ENCODE data around the gene PLCB1. TPM values are rescaled to one million over a fixed set of nuclear protein-coding genes. Genes with fewer than 3 reads are reported as not detected.
A peak's percentile ranks its signal among the peaks of the same experiment; 100 is the strongest.

The PLCB1 gene
- total RNA-seq, 2 donors from 2014 or later, result 12.3 to 13.4 TPM

DNA sequence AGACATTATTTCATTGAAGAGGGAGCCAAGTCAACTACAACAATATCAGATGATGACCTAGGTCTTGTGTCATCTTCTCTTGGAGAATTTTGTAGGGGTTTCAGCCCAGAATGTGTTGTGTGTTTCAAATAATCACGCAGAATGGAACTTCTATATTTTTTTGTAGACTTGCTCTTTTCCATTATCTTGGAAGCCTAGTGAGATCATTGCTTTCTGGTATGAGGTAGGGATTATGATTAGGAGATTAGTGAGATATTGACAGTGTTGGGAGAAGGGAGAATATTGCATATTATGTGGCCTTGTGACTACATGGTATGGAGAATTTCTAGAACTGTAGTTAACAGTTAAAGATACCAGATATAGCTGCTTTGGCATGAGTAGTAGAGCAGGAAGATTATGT, 513.3 kb downstream of the PLCB1 start:
- Mint-ChIP-seq H3K27ac (no peak overlapping the region), H3K4me3 (no peak overlapping the region), H3K27me3 (no peaks in the 10 kb centered on the region), H3K36me3 (peaks cover 13% of the 10 kb centered on the region), H3K4me1 (ENCODE audit: low read depth in 2 of 2) (peaks cover 7 to 8% of the 10 kb centered on the region in 2 donors), H3K9me3 (no peaks in the 10 kb centered on the region)
- no peak for ATAC-seq
- no peak for DNase-seq (ENCODE audit: low spot score)

DNA sequence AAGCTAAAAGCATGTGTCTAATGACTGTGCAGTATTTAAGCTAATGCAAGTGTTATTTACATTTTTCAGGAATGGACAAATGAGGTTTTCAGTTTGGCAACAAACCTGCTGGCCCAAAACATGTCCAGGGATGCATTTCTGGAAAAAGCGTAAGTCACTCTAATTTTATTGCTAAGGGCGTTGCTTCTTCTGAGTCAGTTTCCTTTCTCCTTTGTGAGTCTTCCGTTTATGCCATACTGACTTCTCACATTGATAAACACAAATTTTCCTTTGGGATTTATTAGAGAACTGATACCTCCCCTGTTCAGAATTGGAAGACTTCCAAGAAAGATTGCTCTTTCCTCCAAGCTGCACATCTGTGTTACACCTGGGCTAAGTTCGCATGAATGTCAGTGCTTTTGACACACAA, 514.0 kb downstream of the PLCB1 start:
- no peak for DNase-seq (ENCODE audit: low spot score)
- H3K36me3 Mint-ChIP-seq, result peaks cover 13% of the 10 kb centered on the region
- no peak overlapping the region for H3K27ac Mint-ChIP-seq
- no peak overlapping the region for H3K4me3 Mint-ChIP-seq
- no peaks in the 10 kb centered on the region for H3K9me3 Mint-ChIP-seq
- no peak for ATAC-seq
- peaks cover 7 to 8% of the 10 kb centered on the region in 2 donors for H3K4me1 Mint-ChIP-seq (ENCODE audit: low read depth in 2 of 2)
- H3K27me3 Mint-ChIP-seq, result no peaks in the 10 kb centered on the region

DNA sequence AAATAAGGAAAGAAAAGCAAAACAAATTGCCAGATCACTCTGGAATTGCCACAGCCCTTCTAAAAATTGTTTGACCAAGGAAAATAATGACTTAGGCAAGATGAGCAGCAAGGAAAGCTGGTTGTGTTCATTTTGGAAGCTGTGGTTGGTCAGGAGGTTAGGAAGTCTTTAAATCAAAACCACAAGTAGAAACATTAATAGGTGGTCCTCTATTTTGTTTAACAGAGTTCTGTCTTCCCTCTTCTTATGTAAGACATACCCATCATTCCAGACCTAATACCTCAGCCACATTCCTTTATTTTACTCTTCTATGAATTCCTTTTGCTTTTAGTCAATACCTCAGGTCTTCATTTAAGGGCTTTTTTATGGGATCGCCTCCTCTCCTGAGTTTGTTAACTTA, 514.6 kb downstream of the PLCB1 start:
- H3K27me3 Mint-ChIP-seq, result no peaks in the 10 kb centered on the region

DNA sequence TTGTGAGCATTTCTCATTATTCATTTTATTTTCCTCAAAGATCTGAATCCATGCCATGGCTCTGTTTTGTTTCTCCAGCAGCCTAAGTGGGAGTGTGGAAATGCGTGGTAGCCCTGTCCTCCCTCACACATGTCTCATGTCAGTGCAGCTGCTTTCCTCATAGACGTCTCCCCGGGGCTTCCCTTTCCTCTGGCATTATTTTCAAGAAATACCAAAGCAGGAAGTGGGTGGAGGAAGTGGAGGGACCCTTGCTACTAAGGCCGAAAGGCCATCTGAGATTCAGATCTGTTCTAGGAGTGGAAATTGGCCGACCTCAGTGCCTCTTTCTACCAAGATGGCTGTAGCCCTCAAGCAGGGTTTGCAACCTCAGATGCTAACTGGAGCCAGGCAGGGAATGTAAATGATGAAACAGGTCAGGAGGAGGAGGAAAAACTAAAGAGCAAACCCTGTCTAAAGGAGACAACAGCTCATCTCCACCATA, 515.9 kb downstream of the PLCB1 start:
- no peak for DNase-seq (ENCODE audit: low spot score)
- H3K4me1 Mint-ChIP-seq (ENCODE audit: low read depth in 2 of 2), result peaks cover 7 to 8% of the 10 kb centered on the region in 2 donors
- no peaks in the 10 kb centered on the region for H3K27me3 Mint-ChIP-seq
- peak overlapping the region in 1 of 2 donors; percentile 68 for H3K27ac Mint-ChIP-seq
- no peak overlapping the region for H3K4me3 Mint-ChIP-seq
- no peaks in the 10 kb centered on the region for H3K9me3 Mint-ChIP-seq
- H3K36me3 Mint-ChIP-seq, result peaks cover 13% of the 10 kb centered on the region
- peak in 1 of 2 donors; percentile 36 for ATAC-seq

More for the DNA sequence above, 514.6 kb downstream of the PLCB1 start:
- Mint-ChIP-seq H3K4me3 (no peak overlapping the region), H3K27ac (no peak overlapping the region), H3K4me1 (ENCODE audit: low read depth in 2 of 2) (peaks cover 7 to 8% of the 10 kb centered on the region in 2 donors), H3K9me3 (no peaks in the 10 kb centered on the region), H3K36me3 (peaks cover 13% of the 10 kb centered on the region)
- DNase-seq (ENCODE audit: low spot score) (no peak), ATAC-seq (no peak)

DNA sequence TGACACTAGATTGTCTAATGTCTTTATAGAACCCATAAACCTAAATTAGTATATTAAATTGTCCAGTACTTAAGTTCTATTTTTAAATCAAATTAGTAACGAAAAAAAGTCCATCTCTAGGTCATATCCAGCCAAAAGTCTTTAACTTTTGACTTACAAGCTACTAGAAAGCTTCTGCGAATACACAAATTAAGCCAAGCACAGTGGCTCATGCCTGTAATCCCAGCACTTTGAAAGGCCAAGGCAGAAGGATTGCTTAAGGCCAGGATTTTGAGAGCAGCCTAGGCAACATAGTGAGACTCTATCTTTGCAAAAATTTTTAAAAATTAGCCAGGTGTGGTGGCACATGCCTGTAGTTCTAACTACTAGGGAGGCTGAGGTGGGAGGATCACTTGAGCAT, 516.4 kb downstream of the PLCB1 start:
- Mint-ChIP-seq H3K4me3 (no peak overlapping the region), H3K27ac (peak overlapping the region in 1 of 2 donors; percentile 68), H3K9me3 (no peaks in the 10 kb centered on the region), H3K4me1 (ENCODE audit: low read depth in 2 of 2) (peaks cover 7 to 8% of the 10 kb centered on the region in 2 donors), H3K27me3 (no peaks in the 10 kb centered on the region), H3K36me3 (peaks cover 13% of the 10 kb centered on the region)
- DNase-seq (ENCODE audit: low spot score), result no peak
- no peak for ATAC-seq

DNA sequence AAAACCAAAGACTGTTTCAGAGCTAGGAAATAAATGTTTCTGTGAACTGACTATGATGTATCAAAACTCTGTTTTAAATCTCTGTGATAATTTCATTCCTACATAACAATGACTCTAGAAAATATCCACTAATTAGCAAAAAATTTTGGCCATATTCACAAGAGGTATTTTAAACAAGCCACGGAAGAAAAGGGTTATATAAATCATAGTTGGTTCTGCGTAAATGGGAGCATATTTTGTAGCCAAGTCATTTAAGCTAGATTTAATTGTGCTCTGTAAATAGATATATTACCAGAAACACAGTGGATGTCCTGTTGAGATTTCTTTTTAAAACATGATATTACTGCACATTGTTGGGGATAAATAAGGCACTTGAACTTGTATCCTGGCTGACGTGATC, 520.3 kb downstream of the PLCB1 start:
- DNase-seq (ENCODE audit: low spot score) (no peak), ATAC-seq (no peak)
- Mint-ChIP-seq H3K4me3 (no peak overlapping the region), H3K27me3 (no peaks in the 10 kb centered on the region), H3K36me3 (no peaks in the 10 kb centered on the region), H3K9me3 (no peaks in the 10 kb centered on the region), H3K4me1 (ENCODE audit: low read depth in 2 of 2) (peaks cover 7 to 11% of the 10 kb centered on the region in 2 donors), H3K27ac (no peak overlapping the region)

DNA sequence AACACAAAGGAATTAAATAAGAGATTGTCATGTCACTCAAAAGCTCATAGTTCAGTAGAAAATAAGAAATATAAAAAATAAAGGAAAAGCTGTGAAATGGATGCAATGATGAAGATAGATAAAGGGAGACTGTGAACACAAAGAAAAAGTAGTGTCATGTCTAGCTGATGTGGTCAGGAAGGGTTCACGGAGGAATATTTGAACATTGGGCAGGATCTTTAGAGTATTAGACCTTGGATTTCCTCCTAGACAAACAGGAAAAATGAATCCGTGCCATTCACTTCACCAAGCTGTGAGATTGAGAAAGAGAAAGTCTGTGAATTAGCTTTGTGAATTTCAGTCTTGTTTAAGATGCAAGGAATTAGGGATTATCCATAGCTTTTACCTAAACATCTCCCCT, 522.4 kb downstream of the PLCB1 start:
- ATAC-seq (no peak), DNase-seq (ENCODE audit: low spot score) (no peak)
- no peaks in the 10 kb centered on the region for H3K27me3 Mint-ChIP-seq
- H3K9me3 Mint-ChIP-seq, result no peaks in the 10 kb centered on the region
- no peaks in the 10 kb centered on the region for H3K36me3 Mint-ChIP-seq
- H3K4me1 Mint-ChIP-seq (ENCODE audit: low read depth in 2 of 2), result peaks cover 0 to 3% of the 10 kb centered on the region in 2 donors
- peak overlapping the region in 1 of 2 donors; percentile 50 for H3K27ac Mint-ChIP-seq
- H3K4me3 Mint-ChIP-seq, result no peak overlapping the region

DNA sequence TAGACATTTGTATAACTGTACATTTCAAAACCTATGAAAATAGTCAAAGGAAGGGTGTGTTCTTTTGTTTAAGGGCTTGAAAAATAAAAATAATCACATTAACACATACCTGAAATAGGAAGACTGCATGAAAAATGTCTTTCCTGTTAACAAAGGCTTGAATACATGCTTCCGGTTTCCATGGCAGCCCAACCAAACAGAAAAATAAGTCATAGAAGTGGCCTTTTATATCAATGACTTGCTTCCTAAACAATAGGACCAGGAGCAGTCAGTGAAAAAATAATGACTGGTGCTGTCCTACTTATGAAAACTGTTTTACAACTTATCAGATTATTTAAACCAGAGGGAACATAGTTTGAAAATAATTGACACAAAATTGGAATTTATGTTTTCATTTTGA, 524.3 kb downstream of the PLCB1 start:
- ATAC-seq (no peak), DNase-seq (ENCODE audit: low spot score) (no peak)
- H3K36me3 Mint-ChIP-seq, result no peaks in the 10 kb centered on the region
- H3K4me3 Mint-ChIP-seq, result no peak overlapping the region
- peaks cover 0 to 3% of the 10 kb centered on the region in 2 donors for H3K4me1 Mint-ChIP-seq (ENCODE audit: low read depth in 2 of 2)
- H3K27me3 Mint-ChIP-seq, result no peaks in the 10 kb centered on the region
- no peaks in the 10 kb centered on the region for H3K9me3 Mint-ChIP-seq
- no peak overlapping the region for H3K27ac Mint-ChIP-seq

DNA sequence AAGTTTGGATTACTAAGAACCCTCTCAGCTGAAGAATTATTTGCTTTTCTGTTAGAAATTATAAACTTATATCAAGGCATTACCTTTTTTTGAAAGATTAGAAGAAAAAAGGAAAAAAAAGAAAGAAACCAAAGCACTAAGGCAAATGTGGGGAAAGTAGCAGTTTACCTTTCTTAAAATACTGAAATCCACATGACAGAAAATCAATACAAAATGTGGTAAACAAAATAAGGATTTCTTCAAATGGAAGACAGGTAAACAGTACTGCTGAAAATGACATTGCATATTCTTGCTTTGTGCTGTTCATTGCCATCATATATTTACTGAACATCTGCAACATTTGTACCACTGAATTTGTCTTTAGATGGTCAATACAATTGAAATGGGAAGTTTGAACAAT, 525.6 kb downstream of the PLCB1 start:
- Mint-ChIP-seq H3K9me3 (no peaks in the 10 kb centered on the region), H3K4me1 (ENCODE audit: low read depth in 2 of 2) (peaks cover 0 to 3% of the 10 kb centered on the region in 2 donors), H3K36me3 (no peaks in the 10 kb centered on the region), H3K27ac (no peak overlapping the region), H3K27me3 (no peaks in the 10 kb centered on the region), H3K4me3 (no peak overlapping the region)
- ATAC-seq (no peak), DNase-seq (ENCODE audit: low spot score) (no peak)

DNA sequence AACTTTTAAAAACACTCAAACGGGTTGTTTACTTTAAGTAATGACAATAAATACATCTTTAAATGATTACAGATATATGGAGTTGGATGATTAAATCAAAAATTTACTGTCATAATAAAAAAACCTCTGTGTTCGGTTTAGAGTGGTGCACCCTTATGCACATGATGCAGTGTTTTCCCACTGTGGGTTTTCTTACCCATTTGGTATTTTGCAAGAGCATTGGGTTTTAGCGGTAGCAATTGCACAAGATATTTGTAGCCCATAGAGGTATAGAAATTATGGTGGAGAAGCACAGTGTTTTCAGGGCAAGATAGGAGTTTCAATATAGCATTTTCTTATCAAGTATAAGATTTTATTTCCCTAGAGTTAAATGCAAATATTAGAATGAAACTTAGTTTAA, 526.0 kb downstream of the PLCB1 start:
- ATAC-seq (no peak), DNase-seq (ENCODE audit: low spot score) (no peak)
- no peaks in the 10 kb centered on the region for H3K27me3 Mint-ChIP-seq
- H3K36me3 Mint-ChIP-seq, result no peaks in the 10 kb centered on the region
- H3K27ac Mint-ChIP-seq, result no peak overlapping the region
- H3K4me1 Mint-ChIP-seq (ENCODE audit: low read depth in 2 of 2), result peaks cover 0 to 3% of the 10 kb centered on the region in 2 donors
- no peak overlapping the region for H3K4me3 Mint-ChIP-seq
- no peaks in the 10 kb centered on the region for H3K9me3 Mint-ChIP-seq

DNA sequence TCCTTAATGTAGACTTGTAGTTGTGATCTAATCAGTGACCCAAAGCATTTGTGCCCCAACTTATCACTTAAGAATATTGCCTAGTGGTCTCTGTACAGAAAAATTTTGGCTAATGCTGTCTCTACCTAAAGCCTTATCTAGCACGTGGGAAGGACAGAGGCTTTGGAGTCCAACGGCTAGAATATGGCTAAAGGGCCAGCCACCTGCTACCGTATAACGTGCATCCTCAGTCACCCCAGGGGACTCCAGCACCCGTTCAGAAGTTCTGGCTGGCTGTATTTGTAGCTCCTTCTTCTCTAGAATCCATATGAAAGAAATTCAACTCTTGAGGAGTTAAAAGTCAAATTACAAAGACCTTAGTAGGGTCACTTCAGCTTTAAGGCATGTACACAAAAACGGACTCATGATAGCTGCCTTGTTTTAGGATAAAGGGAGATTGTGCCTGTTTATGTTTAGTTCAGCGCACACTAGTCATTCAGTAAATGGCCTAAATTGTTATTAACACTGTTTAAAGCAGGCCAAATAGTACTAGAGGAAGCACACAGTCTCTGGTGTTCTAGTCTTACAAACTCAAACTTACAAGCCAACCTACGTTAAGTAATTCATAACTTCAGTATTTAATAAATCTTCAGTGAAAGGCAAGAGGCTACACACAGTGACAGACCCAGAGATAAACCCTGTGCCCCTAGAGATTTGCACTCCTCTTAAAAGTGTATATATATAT, 529.3 kb downstream of the PLCB1 start:
- Mint-ChIP-seq H3K36me3 (no peaks in the 10 kb centered on the region), H3K4me3 (no peak overlapping the region), H3K4me1 (ENCODE audit: low read depth in 2 of 2) (peaks cover 0 to 3% of the 10 kb centered on the region in 2 donors), H3K27ac (no peak overlapping the region), H3K27me3 (no peaks in the 10 kb centered on the region), H3K9me3 (no peaks in the 10 kb centered on the region)
- DNase-seq (ENCODE audit: low spot score), result no peak
- ATAC-seq, result peak in 1 of 2 donors; percentile 60

DNA sequence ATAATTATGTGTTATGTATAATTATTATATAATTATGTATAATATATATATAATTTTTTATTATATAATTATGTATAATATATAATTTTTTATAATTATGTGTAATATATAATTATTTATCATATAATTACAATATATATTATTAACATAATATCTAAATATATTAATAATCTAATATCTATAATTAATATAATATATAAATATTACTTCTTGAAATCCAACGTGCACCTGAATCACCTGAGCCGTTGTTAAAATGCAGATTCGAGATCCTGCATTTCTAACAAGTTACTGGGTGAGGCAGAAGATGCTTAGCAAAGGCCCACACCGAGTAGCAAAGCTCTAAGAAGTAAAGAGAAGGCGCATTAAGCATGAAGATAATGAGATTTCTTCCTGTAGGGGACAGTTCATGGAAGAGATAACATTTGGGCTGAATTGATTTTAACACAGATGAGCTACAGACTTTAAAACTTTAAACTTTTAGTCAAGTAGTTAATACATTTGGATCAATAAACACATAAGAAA, 530.4 kb downstream of the PLCB1 start:
- no peak for ATAC-seq

DNA sequence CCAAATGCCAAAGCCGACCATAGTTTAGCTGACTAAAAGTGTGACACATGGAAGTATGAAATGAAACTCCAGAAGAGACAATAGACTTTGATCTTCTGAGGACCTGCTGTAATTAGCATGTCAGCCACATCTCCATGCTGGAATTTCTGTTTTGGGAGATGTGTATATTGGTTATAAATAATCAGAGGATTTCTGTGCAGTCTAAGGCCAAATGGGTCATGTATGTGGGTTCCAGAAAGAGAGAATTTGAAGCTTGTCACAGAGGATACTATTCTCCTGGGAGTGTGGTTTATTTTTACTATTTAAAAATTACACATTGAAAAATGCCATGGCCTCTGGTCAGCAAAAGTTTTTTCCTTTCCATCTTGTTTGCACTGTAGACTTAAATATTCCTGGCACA, 531.4 kb downstream of the PLCB1 start:
- Mint-ChIP-seq H3K9me3 (no peaks in the 10 kb centered on the region), H3K4me3 (no peak overlapping the region), H3K4me1 (ENCODE audit: low read depth in 2 of 2) (no peaks in the 10 kb centered on the region), H3K36me3 (no peaks in the 10 kb centered on the region), H3K27ac (no peak overlapping the region), H3K27me3 (no peaks in the 10 kb centered on the region)
- ATAC-seq (no peak), DNase-seq (ENCODE audit: low spot score) (no peak)

More for the DNA sequence above, 530.4 kb downstream of the PLCB1 start:
- no peaks in the 10 kb centered on the region for H3K27me3 Mint-ChIP-seq
- H3K4me1 Mint-ChIP-seq (ENCODE audit: low read depth in 2 of 2), result no peaks in the 10 kb centered on the region
- no peaks in the 10 kb centered on the region for H3K9me3 Mint-ChIP-seq
- H3K36me3 Mint-ChIP-seq, result no peaks in the 10 kb centered on the region
- H3K27ac Mint-ChIP-seq, result no peak overlapping the region
- no peak overlapping the region for H3K4me3 Mint-ChIP-seq
- no peak for DNase-seq (ENCODE audit: low spot score)

DNA sequence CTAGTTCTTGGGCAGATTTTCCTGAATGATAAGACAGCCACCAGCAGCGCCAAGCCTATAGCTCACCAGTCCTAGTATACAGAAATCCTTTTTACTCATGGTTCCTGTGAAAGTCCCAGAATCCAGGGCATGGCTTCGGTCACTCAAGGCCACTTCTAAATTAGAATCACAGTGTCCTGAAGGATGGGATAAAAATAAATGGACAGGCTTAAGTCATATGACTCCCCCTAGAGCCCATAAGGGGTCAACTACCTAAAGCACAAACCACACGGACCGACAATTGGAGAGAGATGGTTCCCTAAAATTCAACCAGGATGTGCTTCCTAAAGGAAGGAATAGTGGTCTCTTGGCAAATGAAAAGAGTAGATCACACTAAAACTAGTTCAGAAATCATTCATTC, 532.7 kb downstream of the PLCB1 start:
- no peaks in the 10 kb centered on the region for H3K36me3 Mint-ChIP-seq
- no peaks in the 10 kb centered on the region for H3K27me3 Mint-ChIP-seq
- no peak overlapping the region for H3K27ac Mint-ChIP-seq
- H3K4me3 Mint-ChIP-seq, result no peak overlapping the region
- H3K4me1 Mint-ChIP-seq (ENCODE audit: low read depth in 2 of 2), result no peaks in the 10 kb centered on the region
- DNase-seq (ENCODE audit: low spot score) (no peak), ATAC-seq (no peak)
- H3K9me3 Mint-ChIP-seq, result no peaks in the 10 kb centered on the region

Measured in natural killer cell treated with Interleukin-12 subunit alpha and Interleukin-12 subunit beta and Interleukin-15 and Interleukin-18, amount 100 ng/mL, for 72 hours (primary cell).